NCI-H146 (cell line): Measurements from ENCODE around the gene MKNK2.
"Not testable (repeated sequence)": the region's sequence is repeated elsewhere in the genome, so short reads cannot be mapped to it uniquely, and the experiment has no call there.

Source experiments
- DNase-seq: peaks from one replicate; lab custom pipeline; 2025; lab: John Stamatoyannopoulos, UW

Gene MKNK2

GRCh38 chr19:1992759-1993260 is 58.2 kb downstream of the MKNK2 start:
- DNase-seq = no peak

DNA sequence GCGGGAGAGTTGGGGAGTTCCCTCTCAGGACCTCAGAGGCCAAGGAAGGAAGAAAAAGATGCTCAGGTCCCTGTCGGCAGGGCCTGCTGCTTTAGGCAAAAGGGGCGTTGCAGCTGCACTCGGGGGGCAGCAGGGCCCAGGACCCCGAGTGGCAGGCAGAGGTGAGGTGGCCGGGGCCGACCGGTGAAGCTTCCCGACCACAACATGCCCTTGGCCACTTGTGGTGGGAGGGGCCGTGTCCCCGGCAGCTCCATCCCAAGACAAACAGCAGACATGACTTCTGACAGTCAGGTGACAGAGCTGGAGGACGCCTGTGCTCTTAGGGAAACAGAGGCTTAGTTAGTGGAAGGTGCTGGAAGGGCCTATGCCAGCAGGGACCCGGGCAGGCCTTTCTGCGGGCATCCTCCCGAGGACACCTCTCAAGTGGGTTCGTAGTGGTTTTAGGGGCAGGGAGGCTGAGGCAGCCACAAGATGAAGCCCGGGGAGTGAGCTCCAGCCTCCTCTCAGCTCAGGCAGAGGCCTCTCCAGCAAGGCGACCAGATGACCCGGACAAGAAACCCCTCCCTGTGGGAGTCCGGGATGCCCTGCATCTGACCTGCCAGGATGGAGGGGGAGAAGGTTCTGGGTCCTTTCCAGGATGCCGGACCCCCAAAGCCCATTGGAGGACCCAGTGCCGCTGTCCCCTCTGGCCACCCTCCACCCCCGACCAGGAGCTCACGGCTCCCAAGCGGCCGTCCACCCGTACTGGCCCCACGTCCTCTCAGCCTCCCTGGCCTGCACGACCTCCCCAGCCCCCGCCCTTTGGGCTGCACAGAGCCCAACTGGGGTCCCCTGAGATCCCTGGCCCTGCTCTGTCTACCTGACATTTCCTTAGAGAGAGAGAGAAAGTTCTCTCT is 59.8 kb downstream of the MKNK2 start:
- no peak for DNase-seq

- DNase-seq = no peak
These were observed 60.6 kb downstream of the MKNK2 start for GRCh38 chr19:1990230-1991017.

DNA sequence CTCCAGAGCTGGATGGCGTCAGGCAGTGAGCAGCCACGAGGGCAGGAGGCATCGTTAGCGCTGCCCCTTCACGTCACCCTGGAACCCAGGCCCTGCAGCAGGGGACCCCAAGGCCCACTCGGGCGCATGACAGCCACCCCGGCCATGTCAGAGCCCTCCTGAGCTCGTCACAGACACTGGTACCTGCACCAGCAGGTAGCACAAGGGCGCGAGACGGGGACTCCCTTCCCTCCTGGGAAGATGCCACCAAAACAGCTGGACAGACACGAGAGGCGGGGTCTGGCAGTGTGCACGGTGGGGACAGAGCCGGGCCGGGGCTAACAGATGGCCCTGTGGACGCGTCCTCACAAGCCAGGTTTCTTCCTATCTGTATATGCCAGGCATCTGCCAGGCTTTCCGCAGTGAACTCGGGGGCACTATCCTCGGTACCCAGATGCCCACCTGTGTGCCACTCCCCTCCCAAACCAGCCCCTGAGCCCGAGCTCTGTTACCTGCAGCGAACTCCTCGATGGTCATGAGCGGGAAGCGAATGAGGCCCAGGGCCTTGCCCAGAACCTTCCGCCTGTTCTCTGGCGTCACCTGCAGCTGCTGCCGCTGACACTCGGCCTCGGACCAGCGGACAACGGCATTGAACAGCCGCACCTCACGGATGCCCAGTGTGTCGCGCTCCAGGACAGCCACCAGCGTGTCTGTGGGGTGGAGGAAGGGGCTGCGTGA is 61.4 kb downstream of the MKNK2 start:
- no peak for DNase-seq

DNA sequence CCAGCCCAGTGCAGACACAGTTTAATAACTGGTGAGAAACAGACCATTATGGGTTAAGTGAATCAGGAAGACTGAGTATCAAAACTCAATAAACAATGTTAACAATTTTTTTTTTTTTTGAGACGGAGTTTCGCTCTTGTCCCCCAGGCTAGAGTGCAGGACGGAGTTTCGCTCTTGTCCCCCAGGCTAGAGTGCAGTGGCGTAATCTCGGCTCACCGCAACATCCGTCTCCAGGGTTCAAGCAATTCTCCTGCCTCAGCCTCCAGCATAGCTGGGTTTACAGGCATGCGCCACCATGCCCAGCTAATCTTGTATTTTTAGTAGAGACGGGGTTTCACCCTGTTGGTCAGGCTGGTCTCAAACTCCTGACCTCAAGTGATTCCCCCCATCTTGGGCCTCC is 62.6 kb downstream of the MKNK2 start:
- DNase-seq = not testable (repeated sequence)
